Measurements from ENCODE around the gene CRCP. TPM values are rescaled to one million over a fixed set of nuclear protein-coding genes. Genes with fewer than 3 reads are reported as not detected.

Gene CRCP
- total RNA-seq, 4 donors from 2014 or later: 45.9 to 61.9 (median 54.2) TPM

- Histone ChIP-seq H3K27ac (replicated peaks in 1 of 4) (no peak overlapping the region), H3K9me3 (no peaks in the 10 kb centered on the region), H3K27me3 (no peaks in the 10 kb centered on the region), H3K4me3 (no peak overlapping the region), H3K36me3 (peaks cover 10 to 84% (median 51%) of the 10 kb centered on the region in 4 donors), H3K4me1 (no peaks in the 10 kb centered on the region)
- TF ChIP-seq CTCF (IDR thresholded peaks at IDR 0.05) (no peak), EP300 (IDR thresholded peaks at IDR 0.05) (no peak), POLR2AphosphoS5 (IDR thresholded peaks at IDR 0.05) (no peak), POLR2A (IDR thresholded peaks at IDR 0.05; ENCODE audit: low read depth) (no peak)
- intact Hi-C loops (cut with DNase I): no loop called here
- DNase-seq (ENCODE audit: extremely low spot score): no peak
- 96% methylated on average over 2 of the region's 2 CpGs for WGBS
These were observed 31.0 kb upstream of the CRCP start for GRCh38 chr7:66083677-66084076.

GRCh38 chr7:66088861-66089838 lies 25.5 kb upstream of the CRCP start:
- TF ChIP-seq POLR2A (IDR thresholded peaks at IDR 0.05; ENCODE audit: low read depth) (no peak), CTCF (IDR thresholded peaks at IDR 0.05) (no peak), EP300 (IDR thresholded peaks at IDR 0.05) (no peak), POLR2AphosphoS5 (IDR thresholded peaks at IDR 0.05) (no peak)
- no peaks in the 10 kb centered on the region for H3K4me1 ChIP-seq
- no peaks in the 10 kb centered on the region for H3K27me3 ChIP-seq
- 90% methylated on average over 17 of the region's 32 CpGs for WGBS
- DNase-seq (ENCODE audit: extremely low spot score): no peak
- no peak overlapping the region for H3K27ac ChIP-seq (replicated peaks in 1 of 4)
- H3K36me3 ChIP-seq: peaks cover 10 to 63% (median 38%) of the 10 kb centered on the region in 4 donors
- no peaks in the 10 kb centered on the region for H3K9me3 ChIP-seq
- H3K4me3 ChIP-seq: no peak overlapping the region
- intact Hi-C loops (cut with DNase I): no loop called here

- peaks cover 0 to 28% (median 14%) of the 10 kb centered on the region in 4 donors for H3K36me3 ChIP-seq
- 90% methylated on average over 6 of the region's 19 CpGs for WGBS
These were observed 22.0 kb upstream of the CRCP start for GRCh38 chr7:66092654-66093053.

GRCh38 chr7:66095010-66095409 lies 19.6 kb upstream of the CRCP start:
- 96% methylated on average over 4 of the region's 4 CpGs for WGBS
- intact Hi-C loops (cut with DNase I): no loop called here

More at GRCh38 chr7:66092654-66093053, 22.0 kb upstream of the CRCP start:
- H3K4me1 ChIP-seq: no peaks in the 10 kb centered on the region
- intact Hi-C loops (cut with DNase I): no loop called here
- DNase-seq (ENCODE audit: extremely low spot score): no peak
- no peak overlapping the region for H3K4me3 ChIP-seq
- H3K27me3 ChIP-seq: no peaks in the 10 kb centered on the region
- H3K9me3 ChIP-seq: no peaks in the 10 kb centered on the region
- no peak overlapping the region for H3K27ac ChIP-seq (replicated peaks in 1 of 4)
- no peak for TF ChIP-seq POLR2AphosphoS5 (IDR thresholded peaks at IDR 0.05)
- no peak for TF ChIP-seq POLR2A (IDR thresholded peaks at IDR 0.05; ENCODE audit: low read depth)
- no peak for TF ChIP-seq CTCF (IDR thresholded peaks at IDR 0.05)
- TF ChIP-seq EP300 (IDR thresholded peaks at IDR 0.05): no peak

More at GRCh38 chr7:66095010-66095409, 19.6 kb upstream of the CRCP start:
- Histone ChIP-seq H3K27me3 (no peaks in the 10 kb centered on the region), H3K4me3 (no peak overlapping the region), H3K4me1 (peaks cover 0 to 7% (median 6%) of the 10 kb centered on the region in 4 donors), H3K27ac (replicated peaks in 1 of 4) (no peak overlapping the region), H3K9me3 (no peaks in the 10 kb centered on the region), H3K36me3 (peaks cover 0 to 11% (median 6%) of the 10 kb centered on the region in 4 donors)
- TF ChIP-seq POLR2AphosphoS5 (IDR thresholded peaks at IDR 0.05) (no peak), EP300 (IDR thresholded peaks at IDR 0.05) (no peak), POLR2A (IDR thresholded peaks at IDR 0.05; ENCODE audit: low read depth) (no peak), CTCF (IDR thresholded peaks at IDR 0.05) (no peak)
- no peak for DNase-seq (ENCODE audit: extremely low spot score)
